K562 (cell line): Measurements from ENCODE around the gene PTGR1. TPM values are rescaled to one million over a fixed set of nuclear protein-coding genes. Genes with fewer than 3 reads are reported as not detected.
"Not testable (repeated sequence)": the region's sequence is repeated elsewhere in the genome, so short reads cannot be mapped to it uniquely, and the experiment has no call there.

ENCODE experiments used
- ATAC-seq: fragments of 200-7000 bp; cut with Tn5 transposase; 3 replicates; pipeline ENCODE4 v1.9.1; 2020; ENCODE audit warnings: moderate library complexity
- BruUV-seq: library from RNA; stranded (reverse); fragments of 400-500 nt; replicated peaks from 2 replicates; lab custom pipeline; 2021; lab: Mats Ljungman, UMichigan
- CTCF ChIA-PET: fragments of 300-600 bp; formaldehyde crosslinking; extraction: SDS; loops from one replicate; lab custom pipeline; 2021; ENCODE audit warnings: low intra/inter-chr PET ratio; lab: Yijun Ruan, JAX
- POLR2A ChIA-PET: fragments of 300-600, 350-650 bp; sonication (Branson Sonifier 250); formaldehyde crosslinking; extraction: SDS; loops from one replicate; lab custom pipeline; 2021; ENCODE audit warnings: antibody characterized with exemption, inconsistent platforms; lab: Yijun Ruan, JAX
- DNase-seq, 4 experiments: peaks; one replicate each; pipeline versions ENCODE4 v3.0.0 to v3.0.0-alpha.2; 2011 to 2018; ENCODE audit warnings: low spot score in 3 of 4, mixed read lengths in 3 of 4; ENCODE audit errors: extremely low read depth in 1 of 4
- FAIRE-seq: peaks from 2 replicates; lab custom pipeline; 2011; peaks lifted over from hg19 to GRCh38; lab: Jason Lieb, UNC
- H2AFZ ChIP-seq: 2 replicates; pipeline ENCODE4 v1.6.0; 2011; ENCODE audit warnings: low read depth, low read length, control low read depth, inconsistent platforms
- H3K27ac ChIP-seq: fragments of 200-600 bp; 3 replicates; pipeline ENCODE4 v1.8.0; 2011; ENCODE audit warnings: low read depth, mild to moderate bottlenecking, control low read depth, inconsistent platforms, low read length, moderate library complexity, mixed read lengths; ENCODE audit errors: extremely low read depth
- H3K27me3 ChIP-seq, 2 experiments: fragments of 300-600 bp in 1 of 2; 2 replicates in 1 of 2; 3 replicates in 1 of 2; pipeline versions ENCODE4 v1.6.0 to v1.8.0; 2011; ENCODE audit warnings: inconsistent platforms in 2 of 2, low read length in 2 of 2, mild to moderate bottlenecking in 1 of 2, mixed read lengths in 1 of 2, moderate library complexity in 1 of 2; ENCODE audit not compliant: control insufficient read depth in 2 of 2, insufficient read depth in 2 of 2
- H3K36me3 ChIP-seq: fragments of 300-600 bp; 3 replicates; pipeline ENCODE4 v1.8.0; 2011; ENCODE audit warnings: mild to moderate bottlenecking, low read length, inconsistent platforms; ENCODE audit not compliant: control insufficient read depth, insufficient read depth
- H3K4me1 ChIP-seq, 2 experiments: fragments of 200-600 bp in 1 of 2; replicated peaks in 1 of 2; 2 replicates in 1 of 2; 3 replicates in 1 of 2; pipeline versions ENCODE4 v1.5.1 to v1.8.0; 2011; ENCODE audit warnings: inconsistent platforms in 2 of 2, low read length in 2 of 2, mild to moderate bottlenecking in 1 of 2, mixed read lengths in 1 of 2, moderate library complexity in 1 of 2; ENCODE audit not compliant: control insufficient read depth in 2 of 2, insufficient read depth in 2 of 2
- H3K4me2 ChIP-seq: 2 replicates; pipeline ENCODE4 v1.6.1; 2011; ENCODE audit warnings: low read length, control low read depth, inconsistent platforms, mixed read lengths; ENCODE audit not compliant: insufficient read depth
- H3K4me3 ChIP-seq: fragments of 200-600 bp; sonication (generic), shearing (Covaris generic); 2 replicates; pipeline ENCODE4 v1.5.1; 2016; ENCODE audit warnings: control low read depth, inconsistent platforms
- H3K79me2 ChIP-seq: fragments of 200-600 bp; 3 replicates; pipeline ENCODE4 v1.8.0; 2011; ENCODE audit warnings: low read length, inconsistent platforms; ENCODE audit not compliant: control insufficient read depth, insufficient read depth
- H3K9ac ChIP-seq, 2 experiments: 2 replicates each; pipeline versions ENCODE4 v1.6.0 to v1.6.1; 2011; ENCODE audit warnings: low read depth in 2 of 2, low read length in 2 of 2, control low read depth in 1 of 2, inconsistent platforms in 1 of 2, mild to moderate bottlenecking in 1 of 2, mixed read lengths in 1 of 2; ENCODE audit not compliant: insufficient read depth in 1 of 2
- H3K9me1 ChIP-seq: one replicate; pipeline ENCODE4 v1.6.0; 2011; ENCODE audit warnings: inconsistent platforms, mild to moderate bottlenecking, low read length, moderate library complexity; ENCODE audit not compliant: control insufficient read depth, insufficient read depth
- H3K9me3 ChIP-seq: replicated peaks from 2 replicates; pipeline ENCODE4 v1.5.1; 2011; ENCODE audit warnings: low read depth, low read length, inconsistent platforms; ENCODE audit not compliant: control insufficient read depth, insufficient read depth
- H4K20me1 ChIP-seq: replicated peaks from 2 replicates; pipeline ENCODE4 v1.6.1; 2011; ENCODE audit warnings: low read length, inconsistent platforms, mixed read lengths; ENCODE audit not compliant: control insufficient read depth, insufficient read depth
- C11orf30 ChIP-seq: fragments of 450-650 bp; IDR thresholded peaks from 2 replicates; pipeline ENCODE4 v1.6.1; 2016; ENCODE audit warnings: low read depth, mild to moderate bottlenecking
- ESRRA ChIP-seq: fragments of 450-650 bp; IDR thresholded peaks from 2 replicates; pipeline ENCODE4 v1.6.1; 2014; ENCODE audit warnings: low read depth, mild to moderate bottlenecking, moderate library complexity, borderline replicate concordance
- POLR2B ChIP-seq: fragments of 450-650 bp; IDR thresholded peaks from 2 replicates; pipeline ENCODE4 v1.6.1; 2018; ENCODE audit warnings: low read depth; ENCODE audit not compliant: partially characterized antibody
- SMAD1 ChIP-seq: fragments of 150-350 bp; IDR thresholded peaks from 2 replicates; pipeline ENCODE4 v1.6.1; 2014; ENCODE audit warnings: low read length, low read depth; ENCODE audit not compliant: partially characterized antibody
- SMARCA5 ChIP-seq: fragments of 450-650 bp; IDR thresholded peaks from 2 replicates; pipeline ENCODE4 v1.6.1; 2016
- U2AF2 ChIP-seq: fragments of 200-400 bp; formaldehyde crosslinking; optimal IDR thresholded peaks from 2 replicates; pipeline ENCODE3; 2017; ENCODE audit warnings: low read depth, mild to moderate bottlenecking, low read length
- USF1 ChIP-seq: sonication (generic); formaldehyde crosslinking; IDR thresholded peaks from 2 replicates; pipeline ENCODE4 v1.9.0; 2022; ENCODE audit warnings: mild to moderate bottlenecking, missing genetic modification reagents
- ZBTB11 ChIP-seq, 3 experiments: fragments of 200-800 bp in 1 of 3; fragments of 250-450 bp in 1 of 3; fragments of 450-650 bp in 1 of 3; sonication (Bioruptor Pico) in 1 of 3; sonication (Bioruptor generic) in 1 of 3; formaldehyde crosslinking in 1 of 3; IDR thresholded peaks; 2 replicates each; pipeline versions ENCODE4 v1.6.1 to v1.8.0; 2016 to 2022; ENCODE audit warnings: mild to moderate bottlenecking in 2 of 3, missing genetic modification characterization in 2 of 3, missing compliant biosample characterization in 1 of 3, moderate library complexity in 1 of 3
- ZNF512 ChIP-seq: IDR thresholded peaks from 2 replicates; pipeline ENCODE4 v1.6.1; 2016; ENCODE audit warnings: missing genetic modification characterization, missing compliant biosample characterization
- WGBS: fragments of 100-300 bp; shearing (Covaris generic); methylation state at CpG from one replicate; pipeline ENCODE4 v1.1.6; 2016; ENCODE audit warnings: low coverage, mixed read lengths; ENCODE audit not compliant: insufficient coverage; ENCODE audit errors: missing lambda C conversion rate; 5-methylcytosine and 5-hydroxymethylcytosine counted together
- in situ Hi-C: fragments of 300-500 bp; cut with MboI; formaldehyde crosslinking; loops from 4 replicates; pipeline ENCODE4 v1.15.0; 2018; ENCODE audit warnings: inconsistent platforms, mixed read lengths
- intact Hi-C: fragments of 100-400 bp; cut with micrococcal nuclease; formaldehyde crosslinking; loops from 2 replicates; pipeline ENCODE4 v1.14.2; 2022
- polyA plus RNA-seq, 8 experiments: library from polyadenylated mRNA; depleted of rRNA in 4 of 8; stranded (reverse) in 5 of 8; unstranded in 3 of 8; fragments of >200 nt; fragmentation: Nextera tagmentation in 2 of 8; fragmentation: Illumina TruSeq in 1 of 8; extraction: Ambion mirVana in 2 of 8; extraction: Trizol in 1 of 8; gene quantifications; 2 replicates each; pipeline versions ENCODE4 v1.2.1 to v1.2.3, GENCODE V29; 2011 to 2014; ENCODE audit warnings: inconsistent platforms in 1 of 8, missing spikeins in 1 of 8
- total RNA-seq, 7 experiments: library from RNA; depleted of rRNA in 6 of 7; stranded (reverse); fragments of >200 nt in 6 of 7; fragmentation: Illumina TruSeq in 2 of 7; extraction: Trizol in 2 of 7; gene quantifications; 2 replicates each; pipeline versions ENCODE4 v1.2.1 to v1.2.3, GENCODE V29; 2011 to 2021; ENCODE audit warnings: low replicate concordance in 1 of 7

PTGR1 gene
- total and polyA plus RNA-seq, 9 of the 15 experiments (the other 6 are each of a cell fraction or from before 2014, with no cell fraction given), result 0.22 TPM; not detected in 8

GRCh38 chr9:111617349-111617748, 17.9 kb upstream of the PTGR1 start:
- H3K4me2 ChIP-seq, BruUV-seq, DNase-seq, H3K9me3 ChIP-seq, H3K9ac ChIP-seq, H3K4me1 ChIP-seq, FAIRE-seq, H4K20me1 ChIP-seq, ATAC-seq, CTCF ChIA-PET, H3K27ac ChIP-seq, POLR2A ChIA-PET, H3K79me2 ChIP-seq, in situ Hi-C loops, H3K4me3 ChIP-seq, H2AFZ ChIP-seq, intact Hi-C loops, H3K36me3 ChIP-seq, H3K9me1 ChIP-seq: not testable (repeated sequence)
- peaks cover 21 to 23% of the 10 kb centered on the region in 2 experiments for H3K27me3 ChIP-seq
- 12% methylated on average over 9 of the region's 29 CpGs for WGBS

GRCh38 chr9:111615928-111616327, 16.5 kb upstream of the PTGR1 start:
- H3K4me3 ChIP-seq, result no peak overlapping the region
- ATAC-seq (no peak), DNase-seq (no peak), FAIRE-seq (no peak)
- in situ Hi-C loops (no loop called here), intact Hi-C loops (no loop called here)
- no peak overlapping the region for H3K4me2 ChIP-seq
- H3K27me3 ChIP-seq, result peaks cover 29% of the 10 kb centered on the region in 2 experiments
- H4K20me1 ChIP-seq, result no peaks in the 10 kb centered on the region
- no peak overlapping the region for H3K9ac ChIP-seq
- no TSS peak for BruUV-seq
- no peaks in the 10 kb centered on the region for H3K4me1 ChIP-seq
- H3K9me3 ChIP-seq, result no peaks in the 10 kb centered on the region
- H3K79me2 ChIP-seq, result no peaks in the 10 kb centered on the region
- WGBS, result 11% methylated on average over 3 of the region's 3 CpGs
- TF ChIP-seq U2AF2, result no peak
- no peak for TF ChIP-seq ZBTB11 (CRISPR knock-in tag; IDR thresholded peaks at IDR 0.05)
- no peak for TF ChIP-seq SMARCA5
- TF ChIP-seq USF1 (CRISPR knock-in tag), result no peak
- TF ChIP-seq SMAD1, result no peak
- no peak for TF ChIP-seq ESRRA
- TF ChIP-seq C11orf30, result no peak
- no peak for TF ChIP-seq ZNF512 (tag)
- no peak for TF ChIP-seq POLR2B
- CTCF ChIA-PET, result no interaction called here
- no peaks in the 10 kb centered on the region for H3K9me1 ChIP-seq
- POLR2A ChIA-PET, result no interaction called here
- H2AFZ ChIP-seq, result no peak overlapping the region
- no peaks in the 10 kb centered on the region for H3K36me3 ChIP-seq
- H3K27ac ChIP-seq, result no peak overlapping the region
